H9 (cell line): ENCODE results near the gene MND1. TPM values are rescaled to one million over a fixed set of nuclear protein-coding genes. Genes with fewer than 3 reads are reported as not detected.

Experiments
- DNase-seq: peaks from one replicate; pipeline ENCODE4 v3.0.0-alpha.2; 2017
- H2AFZ ChIP-seq: one replicate; pipeline ENCODE4 v1.6.1; 2013; ENCODE audit warnings: mild to moderate bottlenecking, low read length, control low read depth, moderate library complexity
- H2AK5ac ChIP-seq: 2 replicates; pipeline ENCODE4 v1.6.1; 2013; ENCODE audit warnings: low read length, control low read depth, mixed read lengths; ENCODE audit not compliant: insufficient read length
- H2BK120ac ChIP-seq: one replicate; pipeline ENCODE4 v1.6.1; 2013; ENCODE audit warnings: low read depth, mild to moderate bottlenecking, low read length, control low read depth, inconsistent platforms; ENCODE audit not compliant: poor library complexity, severe bottlenecking
- H2BK12ac ChIP-seq: 2 replicates; pipeline ENCODE4 v1.6.1; 2013; ENCODE audit warnings: low read length, control low read depth, mixed read lengths, low read depth; ENCODE audit not compliant: insufficient read length
- H2BK15ac ChIP-seq: 2 replicates; pipeline ENCODE4 v1.6.1; 2013; ENCODE audit warnings: low read depth, low read length, control low read depth
- H2BK20ac ChIP-seq: one replicate; pipeline ENCODE4 v1.6.1; 2013; ENCODE audit warnings: low read depth, mild to moderate bottlenecking, low read length, control low read depth, inconsistent platforms; ENCODE audit not compliant: poor library complexity, severe bottlenecking
- H2BK5ac ChIP-seq: 2 replicates; pipeline ENCODE4 v1.6.1; 2013; ENCODE audit warnings: low read length, control low read depth, mixed read lengths; ENCODE audit not compliant: insufficient read length
- H3K14ac ChIP-seq: 2 replicates; pipeline ENCODE4 v1.6.1; 2013; ENCODE audit warnings: low read length, control low read depth; ENCODE audit not compliant: insufficient read depth
- H3K18ac ChIP-seq: 2 replicates; pipeline ENCODE4 v1.6.1; 2013; ENCODE audit warnings: low read depth, mild to moderate bottlenecking, mixed read lengths, low read length, control low read depth; ENCODE audit not compliant: insufficient read length
- H3K23ac ChIP-seq: 2 replicates; pipeline ENCODE4 v1.6.1; 2013; ENCODE audit warnings: low read length, control low read depth, mixed read lengths, low read depth; ENCODE audit not compliant: insufficient read length
- H3K23me2 ChIP-seq: 2 replicates; pipeline ENCODE4 v1.6.1; 2013; ENCODE audit warnings: low read depth, mild to moderate bottlenecking, mixed read lengths, low read length, control low read depth; ENCODE audit not compliant: insufficient read length, poor library complexity, severe bottlenecking
- H3K27ac ChIP-seq: 2 replicates; pipeline ENCODE4 v1.5.1; 2013; ENCODE audit warnings: low read length, control low read depth, mixed read lengths, low read depth; ENCODE audit not compliant: insufficient read length
- H3K27me3 ChIP-seq: 2 replicates; pipeline ENCODE4 v1.6.1; 2013; ENCODE audit warnings: low read length, control low read depth, inconsistent platforms; ENCODE audit not compliant: insufficient read depth
- H3K4ac ChIP-seq: 2 replicates; pipeline ENCODE4 v1.6.1; 2013; ENCODE audit warnings: low read depth, mild to moderate bottlenecking, control low read depth, inconsistent platforms, low read length, moderate library complexity
- H3K4me1 ChIP-seq: 2 replicates; pipeline ENCODE4 v1.6.1; 2013; ENCODE audit warnings: low read length, control low read depth, inconsistent platforms; ENCODE audit not compliant: insufficient read depth
- H3K4me2 ChIP-seq: 2 replicates; pipeline ENCODE4 v1.6.1; 2013; ENCODE audit warnings: low read length, control low read depth, mixed read lengths; ENCODE audit not compliant: insufficient read length, insufficient read depth
- H3K56ac ChIP-seq: 2 replicates; pipeline ENCODE4 v1.6.1; 2013; ENCODE audit warnings: low read depth, mild to moderate bottlenecking, mixed read lengths, low read length, control low read depth; ENCODE audit not compliant: insufficient read length
- H3K79me1 ChIP-seq: 2 replicates; pipeline ENCODE4 v1.6.1; 2013; ENCODE audit warnings: low read depth, mild to moderate bottlenecking, moderate library complexity, low read length, control low read depth, inconsistent platforms; ENCODE audit not compliant: insufficient read depth, poor library complexity, severe bottlenecking
- H3K79me2 ChIP-seq: 2 replicates; pipeline ENCODE4 v1.6.1; 2013; ENCODE audit warnings: low read length, control low read depth, inconsistent platforms; ENCODE audit not compliant: insufficient read depth
- H3K9ac ChIP-seq: 2 replicates; pipeline ENCODE4 v1.6.1; 2013; ENCODE audit warnings: low read length, control low read depth, mixed read lengths; ENCODE audit not compliant: insufficient read length; ENCODE audit errors: extremely low read depth
- H3K9me3 ChIP-seq: one replicate; pipeline ENCODE4 v1.6.1; 2013; ENCODE audit warnings: low read depth, low read length, inconsistent platforms; ENCODE audit not compliant: control insufficient read depth
- H3T11ph ChIP-seq: one replicate; pipeline ENCODE4 v1.6.1; 2013; ENCODE audit warnings: mild to moderate bottlenecking, low read length, control low read depth, inconsistent platforms
- H4K20me1 ChIP-seq: one replicate; pipeline ENCODE4 v1.6.1; 2013; ENCODE audit not compliant: control insufficient read depth, insufficient read length, insufficient read depth
- H4K5ac ChIP-seq: 2 replicates; pipeline ENCODE4 v1.6.1; 2013; ENCODE audit warnings: low read depth, mild to moderate bottlenecking, mixed read lengths, low read length, control low read depth; ENCODE audit not compliant: insufficient read length
- H4K8ac ChIP-seq: replicated peaks from 2 replicates; pipeline ENCODE4 v1.6.1; 2013; ENCODE audit warnings: low read length, control low read depth, mixed read lengths, low read depth; ENCODE audit not compliant: insufficient read length
- H4K91ac ChIP-seq: 2 replicates; pipeline ENCODE4 v1.6.1; 2013; ENCODE audit warnings: low read depth, mild to moderate bottlenecking, moderate library complexity, mixed read lengths, low read length, control low read depth; ENCODE audit not compliant: insufficient read length
- H3K27ac Mint-ChIP-seq, 3 experiments: 2 replicates in 2 of 3; 3 replicates in 1 of 3; pipeline ENCODE4 v1.8.0; 2020 to 2021; ENCODE audit warnings: mixed read lengths in 3 of 3, mild to moderate bottlenecking in 1 of 3, moderate library complexity in 1 of 3
- H3K27me3 Mint-ChIP-seq: 2 replicates; pipeline ENCODE4 v1.8.0; 2021; ENCODE audit warnings: low read depth, mild to moderate bottlenecking, moderate library complexity, mixed read lengths
- H3K36me3 Mint-ChIP-seq, 3 experiments: 2 replicates in 2 of 3; 3 replicates in 1 of 3; pipeline ENCODE4 v1.8.0; 2020 to 2021; ENCODE audit warnings: low read depth in 3 of 3, mixed read lengths in 3 of 3; ENCODE audit not compliant: insufficient read depth in 1 of 3
- H3K4me1 Mint-ChIP-seq, 2 experiments: 2 replicates each; pipeline ENCODE4 v1.8.0; 2020; ENCODE audit warnings: mixed read lengths in 2 of 2
- H3K4me3 Mint-ChIP-seq, 2 experiments: 2 replicates in 1 of 2; 3 replicates in 1 of 2; pipeline ENCODE4 v1.8.0; 2020 to 2021; ENCODE audit warnings: mild to moderate bottlenecking in 2 of 2, mixed read lengths in 2 of 2, moderate library complexity in 1 of 2
- H3K9me3 Mint-ChIP-seq, 2 experiments: 2 replicates in 1 of 2; 3 replicates in 1 of 2; pipeline ENCODE4 v1.8.0; 2020; ENCODE audit warnings: mild to moderate bottlenecking in 2 of 2, mixed read lengths in 2 of 2, moderate library complexity in 1 of 2
- CTCF ChIP-seq: fragments of 200-600 bp; sonication (generic); conservative IDR thresholded peaks from 3 replicates; pipeline ENCODE4 v1.8.0; 2021; ENCODE audit warnings: antibody characterized with exemption, mild to moderate bottlenecking
- WGBS: extraction: QIAGEN DNeasy Blood & Tissue Kit; methylation state at CpG from one replicate; pipeline ENCODE4 v1.1.7; 2013; ENCODE audit warnings: missing lambda C conversion rate, low lambda C conversion rate, mixed read lengths; ENCODE audit not compliant: insufficient read length; ENCODE audit errors: extremely low coverage; 5-methylcytosine and 5-hydroxymethylcytosine counted together
- total RNA-seq: library from RNA; stranded (reverse); gene quantifications from 2 replicates; pipeline ENCODE4 v1.2.1, GENCODE V29; 2021

MND1 gene
- total RNA-seq, 1 experiment from 2014 or later, result 21.0 TPM

- H3K79me1 ChIP-seq, result no peaks in the 10 kb centered on the region
- H2AK5ac ChIP-seq, result no peak overlapping the region
- H2AFZ ChIP-seq, result no peak overlapping the region
- no peaks in the 10 kb centered on the region for H3K23me2 ChIP-seq
- Mint-ChIP-seq H3K27me3 (no peaks in the 10 kb centered on the region), H3K36me3 (no peaks in the 10 kb centered on the region), H3K4me3 (no peak overlapping the region), H3K27ac (no peak overlapping the region), H3K4me1 (no peaks in the 10 kb centered on the region), H3K9me3 (no peaks in the 10 kb centered on the region)
- H2BK5ac ChIP-seq, result no peak overlapping the region
- H3K9me3 ChIP-seq, result no peaks in the 10 kb centered on the region
- no peak overlapping the region for H3K18ac ChIP-seq
- no peak overlapping the region for H3K9ac ChIP-seq
- no peak overlapping the region for H2BK15ac ChIP-seq
- no peak overlapping the region for H2BK12ac ChIP-seq
- H3K4me1 ChIP-seq, result no peaks in the 10 kb centered on the region
- no peak overlapping the region for H3K56ac ChIP-seq
- no peak overlapping the region for H2BK20ac ChIP-seq
- H2BK120ac ChIP-seq, result no peak overlapping the region
- TF ChIP-seq CTCF, result no peak
- no peak overlapping the region for H4K91ac ChIP-seq
- H3K4ac ChIP-seq, result no peak overlapping the region
- no peak overlapping the region for H3K14ac ChIP-seq
- H3K4me2 ChIP-seq, result no peak overlapping the region
- H4K20me1 ChIP-seq, result no peaks in the 10 kb centered on the region
- no peak overlapping the region for H4K8ac ChIP-seq
- no peak overlapping the region for H3K27ac ChIP-seq
- DNase-seq, result no peak
- H3K23ac ChIP-seq, result no peak overlapping the region
- H4K5ac ChIP-seq, result no peak overlapping the region
- no CpG with 5 or more reads among the region's 4 CpGs for WGBS
- H3K79me2 ChIP-seq, result no peaks in the 10 kb centered on the region
- H3K27me3 ChIP-seq, result no peaks in the 10 kb centered on the region
- H3T11ph ChIP-seq, result no peak overlapping the region
Observed at GRCh38 chr4:153426207-153426885, 81.9 kb downstream of the MND1 start.
